Erythroblast (primary cell): ENCODE data around the gene TMEM38A.
"Not testable (repeated sequence)": the region's sequence is repeated elsewhere in the genome, so short reads cannot be mapped to it uniquely, and the experiment has no call there.

ENCODE experiments used
- DNase-seq, 2 experiments: peaks; one replicate each; lab custom pipeline; 2025; lab: John Stamatoyannopoulos, UW
- GATA1 ChIP-seq: IDR thresholded peaks from 2 replicates; pipeline ENCODE4 v1.6.1; 2011; ENCODE audit warnings: low read depth, mild to moderate bottlenecking, control low read depth, low read length, moderate library complexity
- POLR2A ChIP-seq: IDR thresholded peaks from 2 replicates; pipeline ENCODE4 v1.6.1; 2011; ENCODE audit warnings: mild to moderate bottlenecking, low read length

The TMEM38A gene

GRCh38 chr19:16652854-16653253 is 8.1 kb upstream of the TMEM38A start:
- TF ChIP-seq POLR2A = no peak
- no peak for TF ChIP-seq GATA1
- DNase-seq = no peak

GRCh38 chr19:16654140-16654539 is 6.8 kb upstream of the TMEM38A start:
- no peak for DNase-seq
- TF ChIP-seq GATA1 (no peak), POLR2A (no peak)

GRCh38 chr19:16654627-16655026 is 6.3 kb upstream of the TMEM38A start:
- no peak for DNase-seq
- TF ChIP-seq GATA1 (no peak), POLR2A (no peak)

GRCh38 chr19:16655727-16656126 is 5.2 kb upstream of the TMEM38A start:
- no peak for DNase-seq
- no peak for TF ChIP-seq GATA1
- TF ChIP-seq POLR2A = no peak

DNA sequence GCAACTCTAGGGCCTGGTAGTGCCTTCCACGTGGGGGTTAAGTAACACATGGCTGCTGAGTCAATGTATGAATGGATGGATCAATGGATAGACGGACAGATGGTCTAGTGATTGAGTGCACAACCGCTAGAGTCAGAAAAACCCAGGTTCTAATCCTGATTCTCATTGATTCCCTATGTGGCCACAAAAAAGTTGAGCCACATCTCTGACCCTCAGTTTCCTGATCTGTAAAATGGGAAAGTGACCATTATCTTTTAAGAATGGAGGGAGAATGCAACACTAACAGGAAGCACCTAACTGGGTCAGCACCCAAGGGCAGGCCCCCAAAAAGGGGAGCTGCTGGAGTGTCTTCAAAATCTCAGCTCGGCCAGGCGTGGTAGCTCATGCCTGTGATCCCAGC is 3.6 kb upstream of the TMEM38A start:
- no peak for DNase-seq
- TF ChIP-seq POLR2A (no peak), GATA1 (no peak)

- TF ChIP-seq GATA1 (no peak), POLR2A (no peak)
- no peak for DNase-seq
These were observed 1.5 kb upstream of the TMEM38A start for GRCh38 chr19:16659464-16659831.

DNA sequence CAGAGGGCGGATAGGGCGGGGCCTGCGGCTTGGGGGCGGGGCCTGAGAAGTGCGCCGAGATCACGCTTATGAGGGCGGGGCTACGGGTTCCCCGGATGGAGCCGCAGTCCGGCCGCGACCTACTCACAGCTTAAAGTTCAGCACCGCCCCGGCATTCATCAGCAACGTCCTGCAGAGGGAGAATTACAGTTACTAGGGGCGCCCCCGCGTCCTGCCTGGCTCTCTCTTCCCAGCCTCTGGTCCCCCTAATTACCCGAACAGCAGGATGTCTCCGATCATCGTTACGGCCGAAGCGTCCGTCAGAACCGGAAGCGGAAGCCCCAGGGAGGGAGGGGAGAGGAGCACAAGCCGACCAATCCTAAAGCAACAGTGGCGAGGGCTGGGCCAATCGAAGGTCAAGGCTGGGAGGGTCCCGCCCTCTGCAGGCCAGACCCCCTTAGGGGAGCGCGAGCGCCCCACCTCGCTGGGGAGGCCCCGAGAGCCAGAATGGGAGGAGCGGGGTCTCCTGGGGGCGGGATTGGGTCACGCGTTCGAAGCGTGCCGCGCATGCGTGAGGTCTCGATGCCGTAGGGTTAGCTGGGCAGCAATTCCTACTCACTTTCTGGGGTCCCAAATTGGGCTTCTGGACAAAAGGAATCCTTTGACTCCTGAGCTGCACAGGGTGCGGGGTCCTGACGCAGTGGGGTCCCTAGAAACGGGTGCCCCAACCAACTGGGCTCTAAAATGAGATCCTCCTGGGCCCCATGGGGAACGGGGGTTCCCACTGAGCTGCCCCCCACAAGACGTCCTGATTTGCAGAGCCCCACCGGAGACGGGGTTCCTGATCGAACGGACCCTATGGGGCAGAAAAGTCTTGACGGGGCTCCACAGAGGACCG is 869 bp upstream of the TMEM38A start, which contains the start of gene SMIM7:
Gene SMIM7, minus strand, starts transcription at position 313 of the 877 bp plus-strand sequence. Its CDS starts 34 bp downstream, at position 279.
- TF ChIP-seq GATA1 = no peak
- TF ChIP-seq POLR2A = peak; percentile 96
- DNase-seq = peak; percentile 99

- peak in 1 of 2 experiments; percentile 31 for DNase-seq
- TF ChIP-seq GATA1 = no peak
These were observed 618 bp downstream of the TMEM38A start for GRCh38 chr19:16661480-16662034.

DNA sequence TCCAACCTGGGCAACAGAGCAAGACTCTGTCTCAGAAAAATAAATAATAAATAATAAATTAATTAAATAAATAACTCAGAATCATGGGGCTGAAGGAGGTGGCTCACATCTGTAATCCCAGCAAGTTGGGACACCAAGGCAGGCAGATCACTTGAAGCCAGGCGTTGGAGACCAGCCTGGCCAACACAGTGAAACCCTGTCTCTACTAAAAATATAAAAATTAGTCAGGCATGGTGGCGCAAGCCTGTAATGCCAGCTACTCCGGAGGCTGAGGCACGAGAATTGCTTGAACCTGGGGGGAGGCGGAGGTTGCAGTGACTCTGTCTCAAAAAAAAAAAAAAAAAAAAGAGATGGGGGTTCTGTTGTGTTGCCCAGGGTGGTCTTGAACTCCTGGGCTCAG is 7.2 kb downstream of the TMEM38A start:
- TF ChIP-seq GATA1 (no peak), POLR2A (no peak)
- no peak for DNase-seq

- not testable (repeated sequence) for DNase-seq
These were observed 7.8 kb downstream of the TMEM38A start for GRCh38 chr19:16668702-16669101.

GRCh38 chr19:16670291-16670690 is 9.4 kb downstream of the TMEM38A start:
- TF ChIP-seq POLR2A = no peak
- no peak for TF ChIP-seq GATA1
- no peak for DNase-seq

DNA sequence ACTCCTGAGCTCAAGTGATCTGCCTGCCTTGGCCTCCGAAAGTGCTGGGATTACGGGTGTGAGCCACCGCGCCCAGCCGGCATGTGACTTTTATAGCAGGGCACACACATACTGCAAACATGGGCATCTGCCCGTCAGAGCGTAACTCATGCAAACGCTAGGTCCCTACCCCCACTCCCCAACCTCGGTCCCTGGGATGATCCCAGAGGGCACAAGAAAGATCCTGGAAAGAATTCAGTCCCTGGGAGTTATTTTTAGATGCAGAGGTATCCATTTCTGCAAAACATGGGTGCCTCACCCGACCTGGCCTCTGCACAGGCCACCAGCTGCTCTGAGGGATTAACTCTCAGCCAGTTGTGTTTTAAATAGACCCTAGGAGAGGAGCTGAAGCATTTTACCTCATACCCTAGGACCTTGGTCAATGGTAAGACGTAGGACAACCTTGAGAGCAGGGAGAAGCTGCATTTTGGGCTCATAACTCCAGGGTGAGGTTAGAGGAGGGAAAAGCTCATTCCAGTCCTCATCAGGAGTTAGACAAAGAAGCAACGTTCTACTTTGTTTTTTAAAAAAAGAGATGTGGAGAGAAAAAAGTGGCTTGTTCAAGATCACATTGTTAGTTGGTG is 10.8 kb downstream of the TMEM38A start:
- TF ChIP-seq POLR2A (no peak), GATA1 (no peak)
- no peak for DNase-seq

DNA sequence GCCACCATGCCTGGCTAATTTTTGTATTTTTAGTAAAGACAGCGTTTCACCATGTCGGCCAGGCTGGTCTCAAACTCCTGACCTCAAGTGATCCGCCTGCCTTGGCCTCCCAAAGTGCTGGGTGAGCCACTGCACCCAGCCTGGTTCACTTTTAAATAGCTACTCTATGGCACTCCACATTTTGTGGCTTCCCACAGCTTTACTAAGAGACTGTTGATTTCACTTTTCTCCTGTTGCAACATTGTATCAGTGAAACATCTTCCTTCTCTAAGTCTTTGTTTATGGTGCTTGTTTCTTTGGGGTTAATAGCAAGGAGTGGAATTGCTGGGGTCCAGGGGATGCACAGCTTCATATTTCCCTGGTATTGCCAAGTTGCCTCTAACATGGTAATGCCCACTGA is 12.3 kb downstream of the TMEM38A start:
- TF ChIP-seq POLR2A = no peak
- no peak for TF ChIP-seq GATA1
- DNase-seq = no peak

DNA sequence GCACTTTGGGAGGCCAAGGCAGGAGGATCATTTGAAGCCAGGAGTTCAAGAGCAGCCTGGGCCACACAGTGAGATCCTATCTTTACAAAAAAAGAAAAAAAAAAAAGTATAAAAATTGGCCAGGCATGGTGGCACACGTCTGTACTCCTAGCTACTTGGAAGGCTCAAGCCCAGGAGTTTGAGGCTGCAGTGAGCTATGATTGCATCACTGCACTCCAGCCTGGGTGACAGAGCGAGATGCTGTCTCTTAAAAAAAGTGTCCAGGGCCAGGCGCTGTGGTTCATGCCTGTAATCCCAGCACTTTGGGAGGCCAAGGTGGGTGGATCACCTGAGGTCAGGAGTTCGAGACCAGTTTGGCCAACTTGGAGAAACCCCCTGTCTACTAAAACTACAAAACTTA is 12.9 kb downstream of the TMEM38A start:
- not testable (repeated sequence) for DNase-seq
